Right atrium auricular region (tissue), 2 donors: ENCODE measurements around the gene P2RX1. TPM values are rescaled to one million over a fixed set of nuclear protein-coding genes. Genes with fewer than 3 reads are reported as not detected.
"Not testable (repeated sequence)": the region's sequence is repeated elsewhere in the genome, so short reads cannot be mapped to it uniquely, and the experiment has no call there.

Experiments used
- DNase-seq: peaks from one replicate; pipeline ENCODE4 v3.0.0-alpha.2; 2019; ENCODE audit warnings: low spot score
- H3K27ac ChIP-seq, 2 donors: fragments of 200-600 bp; sonication (generic); 1 replicate in 1 of 2; 2 replicates in 1 of 2; pipeline ENCODE4 v1.5.1; 2016 to 2019
- H3K27me3 ChIP-seq, 2 donors: fragments of 200-600 bp; sonication (generic); one replicate each; pipeline versions ENCODE4 v1.5.1 to v1.6.0; 2017 to 2019
- H3K36me3 ChIP-seq: fragments of 200-600 bp; sonication (generic); one replicate; pipeline ENCODE4 v1.5.1; 2016
- H3K4me1 ChIP-seq, 2 donors: fragments of 200-600 bp; sonication (generic); one replicate each; pipeline versions ENCODE4 v1.5.1 to v1.6.0; 2017 to 2019
- H3K4me3 ChIP-seq, 2 donors: fragments of 200-600 bp; sonication (generic); 1 replicate in 1 of 2; 2 replicates in 1 of 2; pipeline ENCODE4 v1.5.1; 2017 to 2019; ENCODE audit warnings: mild to moderate bottlenecking in 1 of 2, moderate library complexity in 1 of 2
- H3K9me3 ChIP-seq, 2 donors: fragments of 200-600 bp; sonication (generic); one replicate each; pipeline ENCODE4 v1.5.1; 2019
- CTCF ChIP-seq, 2 donors: fragments of 200-600 bp; sonication (generic); IDR thresholded peaks; one replicate each; pipeline ENCODE4 v1.5.1; 2019; ENCODE audit warnings: antibody characterized with exemption in 2 of 2
- total RNA-seq, 2 donors: library from RNA; depleted of rRNA; stranded (reverse); fragments of >200 nt; gene quantifications; one replicate each; pipeline ENCODE4 v1.1.0, GENCODE V29; 2016

Gene P2RX1
- total RNA-seq, 2 donors from 2014 or later = 0.85 to 2.8 TPM

GRCh38 chr17:3949418-3949817 is 33.2 kb upstream of the P2RX1 start:
- Histone ChIP-seq H3K27me3 (no peaks in the 10 kb centered on the region), H3K36me3 (no peaks in the 10 kb centered on the region), H3K4me1 (peaks cover 0 to 7% of the 10 kb centered on the region in 2 donors), H3K27ac (no peak overlapping the region), H3K4me3 (no peak overlapping the region), H3K9me3 (no peaks in the 10 kb centered on the region)
- no peak for DNase-seq
- no peak for TF ChIP-seq CTCF (IDR thresholded peaks at IDR 0.05)

- H3K9me3 ChIP-seq, H3K36me3 ChIP-seq, H3K27me3 ChIP-seq, H3K27ac ChIP-seq, H3K4me3 ChIP-seq, DNase-seq: not testable (repeated sequence)
- H3K4me1 ChIP-seq = peaks cover 0 to 16% of the 10 kb centered on the region in 2 donors
Measured at GRCh38 chr17:3948551-3948950, 32.3 kb upstream of the P2RX1 start.

- H3K36me3 ChIP-seq = no peaks in the 10 kb centered on the region
- TF ChIP-seq CTCF (IDR thresholded peaks at IDR 0.05) = no peak
Measured at GRCh38 chr17:3947318-3947810, 31.1 kb upstream of the P2RX1 start.

GRCh38 chr17:3946711-3947235 is 30.5 kb upstream of the P2RX1 start:
- TF ChIP-seq CTCF (IDR thresholded peaks at IDR 0.05) = no peak
- H3K36me3 ChIP-seq = no peaks in the 10 kb centered on the region
- no peak overlapping the region for H3K27ac ChIP-seq
- no peaks in the 10 kb centered on the region for H3K9me3 ChIP-seq
- no peak overlapping the region for H3K4me3 ChIP-seq
- H3K27me3 ChIP-seq = no peaks in the 10 kb centered on the region
- no peak for DNase-seq
- H3K4me1 ChIP-seq = peaks cover 0 to 19% of the 10 kb centered on the region in 2 donors

More at GRCh38 chr17:3947318-3947810, 31.1 kb upstream of the P2RX1 start:
- Histone ChIP-seq H3K27ac (no peak overlapping the region), H3K4me1 (peaks cover 0 to 19% of the 10 kb centered on the region in 2 donors), H3K4me3 (no peak overlapping the region), H3K9me3 (no peaks in the 10 kb centered on the region), H3K27me3 (no peaks in the 10 kb centered on the region)
- no peak for DNase-seq

GRCh38 chr17:3944485-3945388 is 28.5 kb upstream of the P2RX1 start:
- DNase-seq = no peak
- no peaks in the 10 kb centered on the region for H3K36me3 ChIP-seq
- no peaks in the 10 kb centered on the region for H3K9me3 ChIP-seq
- H3K27me3 ChIP-seq = no peaks in the 10 kb centered on the region
- peak overlapping the region; percentile 15 to 50 for H3K4me3 ChIP-seq
- peaks cover 0 to 19% of the 10 kb centered on the region in 2 donors for H3K4me1 ChIP-seq
- TF ChIP-seq CTCF (IDR thresholded peaks at IDR 0.05) = no peak
- no peak overlapping the region for H3K27ac ChIP-seq

GRCh38 chr17:3943240-3943891 is 27.1 kb upstream of the P2RX1 start:
- no peak for DNase-seq
- Histone ChIP-seq H3K27me3 (no peaks in the 10 kb centered on the region), H3K27ac (no peak overlapping the region), H3K36me3 (no peaks in the 10 kb centered on the region), H3K4me1 (peaks cover 0 to 19% of the 10 kb centered on the region in 2 donors), H3K4me3 (no peak overlapping the region), H3K9me3 (no peaks in the 10 kb centered on the region)
- TF ChIP-seq CTCF (IDR thresholded peaks at IDR 0.05) = no peak
